ENCODE results near the gene ABLIM1. TPM values are rescaled to one million over a fixed set of nuclear protein-coding genes. Genes with fewer than 3 reads are reported as not detected.

ABLIM1 gene
- total and polyA plus RNA-seq, 2 experiments from 2014 or later = 21.9 to 45.1 TPM

GRCh38 chr10:114683162-114683561 is 25.1 kb upstream of the ABLIM1 start:
- H3K4me3 ChIP-seq = no peak overlapping the region

More at GRCh38 chr10:114683162-114683561, 25.1 kb upstream of the ABLIM1 start:
- Mint-ChIP-seq H3K36me3 (ENCODE audit: low read depth) (no peaks in the 10 kb centered on the region), H3K27ac (no peak overlapping the region), H3K4me1 (peaks cover 9% of the 10 kb centered on the region), H3K9me3 (no peaks in the 10 kb centered on the region), H3K27me3 (ENCODE audit: insufficient read depth, low read depth, poor library complexity) (peaks cover 3% of the 10 kb centered on the region), H3K4me3 (no peak overlapping the region)
- Histone ChIP-seq H3K9me2 (ENCODE audit: insufficient read depth) (no peaks in the 10 kb centered on the region), H3K4me1 (ENCODE audit: insufficient read depth) (no peaks in the 10 kb centered on the region), H3F3A (replicated peaks; ENCODE audit: low read depth) (no peaks in the 10 kb centered on the region), H3K36me3 (ENCODE audit: insufficient read depth) (no peaks in the 10 kb centered on the region), H3K79me2 (replicated peaks; ENCODE audit: insufficient read depth) (no peaks in the 10 kb centered on the region), H3K27ac (ENCODE audit: low read depth) (no peak overlapping the region), H3K4me2 (no peak overlapping the region), H4K20me1 (replicated peaks; ENCODE audit: insufficient read depth) (no peaks in the 10 kb centered on the region), H3K27me3 (ENCODE audit: insufficient read depth) (no peaks in the 10 kb centered on the region), H2AFZ (no peak overlapping the region)
- no peak for DNase-seq (ENCODE audit: low spot score)
- no peak for ATAC-seq
- TF ChIP-seq ZNF331 (CRISPR knock-in tag; IDR thresholded peaks at IDR 0.05; ENCODE audit: low read depth) (no peak), EZH2phosphoT487 (IDR thresholded peaks at IDR 0.05; ENCODE audit: unreplicated experiment) (no peak), ETS1 (IDR thresholded peaks at IDR 0.05) (no peak), ZNF462 (CRISPR knock-in tag; IDR thresholded peaks at IDR 0.05) (no peak), CTCF (conservative IDR thresholded peaks at IDR 0.05; ENCODE audit: low read depth in 2 of 2) (no peak), EZH2 (IDR thresholded peaks at IDR 0.05; ENCODE audit: low read depth, unreplicated experiment) (no peak), STAT1 (IDR thresholded peaks at IDR 0.05; ENCODE audit: unreplicated experiment) (no peak), ZNF114 (CRISPR knock-in tag; IDR thresholded peaks at IDR 0.05) (no peak), CREB1 (CRISPR knock-in tag; IDR thresholded peaks at IDR 0.05; ENCODE audit: low read depth) (no peak), JUNB (IDR thresholded peaks at IDR 0.05; ENCODE audit: unreplicated experiment) (no peak), REST (IDR thresholded peaks at IDR 0.05; ENCODE audit: unreplicated experiment) (no peak), POLR2AphosphoS5 (IDR thresholded peaks at IDR 0.05; ENCODE audit: low read depth) (no peak), NANOG (IDR thresholded peaks at IDR 0.05; ENCODE audit: borderline replicate concordance) (no peak)
